GM12864 (cell line): ENCODE data around the gene ABCA7.

Experiments used
- DNase-seq: peaks from one replicate; pipeline ENCODE4 v3.0.0-alpha.2; 2011; ENCODE audit warnings: low read depth
- H3K4me3 ChIP-seq: 2 replicates; pipeline ENCODE4 v1.5.1; 2011; ENCODE audit warnings: mild to moderate bottlenecking, low read depth, low read length, control low read depth
- TF ChIP-seq, protein P1 (sequence below): IDR thresholded peaks from 2 replicates; pipeline ENCODE4 v1.5.1; 2011; ENCODE audit warnings: low read depth, mild to moderate bottlenecking, moderate library complexity, low read length, control low read depth, inconsistent platforms; ENCODE audit errors: missing control alignments

The ABCA7 gene

DNA sequence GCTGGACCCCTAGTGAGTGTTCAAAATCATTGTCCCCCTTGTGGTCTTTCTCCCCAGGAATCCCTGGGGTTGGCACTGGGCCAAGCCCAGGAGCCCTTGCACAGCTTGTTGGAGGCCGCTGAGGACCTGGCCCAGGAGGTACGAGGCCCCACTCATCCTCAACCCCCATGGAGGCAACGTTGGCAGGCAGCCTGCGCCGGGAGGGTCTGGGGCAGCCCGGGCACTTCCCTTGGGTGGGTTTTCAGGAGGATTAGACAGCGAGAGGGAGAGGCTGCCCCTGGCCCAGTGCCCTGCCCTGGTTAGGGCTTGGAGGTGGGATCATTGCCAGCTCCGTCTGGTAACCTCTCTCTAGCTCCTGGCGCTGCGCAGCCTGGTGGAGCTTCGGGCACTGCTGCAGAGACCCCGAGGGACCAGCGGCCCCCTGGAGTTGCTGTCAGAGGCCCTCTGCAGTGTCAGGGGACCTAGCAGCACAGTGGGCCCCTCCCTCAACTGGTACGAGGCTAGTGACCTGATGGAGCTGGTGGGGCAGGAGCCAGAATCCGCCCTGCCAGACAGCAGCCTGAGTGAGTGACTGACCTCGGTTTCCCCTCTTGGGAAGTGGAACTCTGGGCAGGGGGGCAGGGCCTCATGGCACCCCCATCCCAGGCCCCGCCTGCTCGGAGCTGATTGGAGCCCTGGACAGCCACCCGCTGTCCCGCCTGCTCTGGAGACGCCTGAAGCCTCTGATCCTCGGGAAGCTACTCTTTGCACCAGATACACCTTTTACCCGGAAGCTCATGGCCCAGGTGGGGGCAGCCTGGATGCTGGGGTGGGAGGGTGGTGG, 3.0 kb downstream of the ABCA7 start:
- no peak for DNase-seq
- no peak overlapping the region for H3K4me3 ChIP-seq
- TF ChIP-seq, protein P1, sequence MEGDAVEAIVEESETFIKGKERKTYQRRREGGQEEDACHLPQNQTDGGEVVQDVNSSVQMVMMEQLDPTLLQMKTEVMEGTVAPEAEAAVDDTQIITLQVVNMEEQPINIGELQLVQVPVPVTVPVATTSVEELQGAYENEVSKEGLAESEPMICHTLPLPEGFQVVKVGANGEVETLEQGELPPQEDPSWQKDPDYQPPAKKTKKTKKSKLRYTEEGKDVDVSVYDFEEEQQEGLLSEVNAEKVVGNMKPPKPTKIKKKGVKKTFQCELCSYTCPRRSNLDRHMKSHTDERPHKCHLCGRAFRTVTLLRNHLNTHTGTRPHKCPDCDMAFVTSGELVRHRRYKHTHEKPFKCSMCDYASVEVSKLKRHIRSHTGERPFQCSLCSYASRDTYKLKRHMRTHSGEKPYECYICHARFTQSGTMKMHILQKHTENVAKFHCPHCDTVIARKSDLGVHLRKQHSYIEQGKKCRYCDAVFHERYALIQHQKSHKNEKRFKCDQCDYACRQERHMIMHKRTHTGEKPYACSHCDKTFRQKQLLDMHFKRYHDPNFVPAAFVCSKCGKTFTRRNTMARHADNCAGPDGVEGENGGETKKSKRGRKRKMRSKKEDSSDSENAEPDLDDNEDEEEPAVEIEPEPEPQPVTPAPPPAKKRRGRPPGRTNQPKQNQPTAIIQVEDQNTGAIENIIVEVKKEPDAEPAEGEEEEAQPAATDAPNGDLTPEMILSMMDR = no peak

DNA sequence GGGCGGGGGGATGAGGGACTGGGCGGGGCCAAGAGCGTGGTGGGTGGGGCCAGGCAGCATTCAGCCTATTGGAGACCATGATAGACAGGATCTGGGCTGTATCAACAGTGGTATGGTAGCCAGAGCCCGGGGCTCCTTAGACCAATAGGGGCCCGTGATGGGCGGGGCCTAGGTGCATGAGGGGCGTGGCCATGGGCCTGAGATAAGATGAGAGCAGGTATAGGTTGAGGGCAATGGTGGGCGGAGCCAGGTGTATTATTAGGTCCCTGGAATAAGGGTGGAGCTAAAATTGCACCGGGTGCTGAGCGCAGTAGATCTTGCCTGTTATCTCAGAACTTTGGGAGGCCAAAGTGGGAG, 5.3 kb downstream of the ABCA7 start:
- TF ChIP-seq, protein P1 = no peak
- no peak overlapping the region for H3K4me3 ChIP-seq
- no peak for DNase-seq

DNA sequence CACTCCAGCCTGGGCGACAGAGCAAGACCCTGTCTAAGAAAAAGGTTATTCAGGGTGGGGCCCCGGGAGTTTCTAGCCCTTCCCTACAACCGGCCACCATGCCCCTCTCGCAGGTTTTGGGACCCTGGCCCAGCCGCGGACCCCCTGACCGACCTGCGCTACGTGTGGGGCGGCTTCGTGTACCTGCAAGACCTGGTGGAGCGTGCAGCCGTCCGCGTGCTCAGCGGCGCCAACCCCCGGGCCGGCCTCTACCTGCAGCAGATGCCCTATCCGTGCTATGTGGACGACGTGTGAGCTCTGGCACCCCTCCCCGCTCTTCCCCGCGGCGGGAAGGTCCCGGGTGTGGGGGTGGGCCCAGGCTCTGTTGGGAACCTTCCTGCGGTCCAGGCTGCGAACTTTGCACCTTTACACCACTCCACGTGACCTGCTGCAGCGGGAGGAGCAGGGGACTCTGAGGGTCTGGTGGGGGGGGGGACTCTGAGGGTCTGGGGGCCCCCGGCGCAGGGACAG, 6.3 kb downstream of the ABCA7 start:
- TF ChIP-seq, protein P1 = no peak
- DNase-seq = no peak
- no peak overlapping the region for H3K4me3 ChIP-seq

DNA sequence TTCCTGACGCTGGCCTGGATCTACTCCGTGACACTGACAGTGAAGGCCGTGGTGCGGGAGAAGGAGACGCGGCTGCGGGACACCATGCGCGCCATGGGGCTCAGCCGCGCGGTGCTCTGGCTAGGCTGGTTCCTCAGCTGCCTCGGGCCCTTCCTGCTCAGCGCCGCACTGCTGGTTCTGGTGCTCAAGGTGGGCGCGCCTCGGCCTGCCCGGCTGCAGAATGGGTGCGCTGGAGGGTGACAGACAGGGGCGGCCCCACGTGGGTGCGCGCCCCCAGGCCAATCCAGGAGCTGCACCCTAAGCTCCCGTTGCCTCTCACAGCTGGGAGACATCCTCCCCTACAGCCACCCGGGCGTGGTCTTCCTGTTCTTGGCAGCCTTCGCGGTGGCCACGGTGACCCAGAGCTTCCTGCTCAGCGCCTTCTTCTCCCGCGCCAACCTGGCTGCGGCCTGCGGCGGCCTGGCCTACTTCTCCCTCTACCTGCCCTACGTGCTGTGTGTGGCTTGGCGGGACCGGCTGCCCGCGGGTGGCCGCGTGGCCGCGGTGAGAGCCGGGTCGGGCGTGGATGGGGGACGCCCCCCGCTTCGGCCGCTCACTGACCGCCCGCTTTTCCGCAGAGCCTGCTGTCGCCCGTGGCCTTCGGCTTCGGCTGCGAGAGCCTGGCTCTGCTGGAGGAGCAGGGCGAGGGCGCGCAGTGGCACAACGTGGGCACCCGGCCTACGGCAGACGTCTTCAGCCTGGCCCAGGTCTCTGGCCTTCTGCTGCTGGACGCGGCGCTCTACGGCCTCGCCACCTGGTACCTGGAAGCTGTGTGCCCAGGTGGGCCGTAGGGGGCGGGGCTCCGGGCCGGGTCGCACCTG, 7.2 kb downstream of the ABCA7 start:
- TF ChIP-seq, protein P1 = no peak
- H3K4me3 ChIP-seq = no peak overlapping the region
- DNase-seq = no peak

DNA sequence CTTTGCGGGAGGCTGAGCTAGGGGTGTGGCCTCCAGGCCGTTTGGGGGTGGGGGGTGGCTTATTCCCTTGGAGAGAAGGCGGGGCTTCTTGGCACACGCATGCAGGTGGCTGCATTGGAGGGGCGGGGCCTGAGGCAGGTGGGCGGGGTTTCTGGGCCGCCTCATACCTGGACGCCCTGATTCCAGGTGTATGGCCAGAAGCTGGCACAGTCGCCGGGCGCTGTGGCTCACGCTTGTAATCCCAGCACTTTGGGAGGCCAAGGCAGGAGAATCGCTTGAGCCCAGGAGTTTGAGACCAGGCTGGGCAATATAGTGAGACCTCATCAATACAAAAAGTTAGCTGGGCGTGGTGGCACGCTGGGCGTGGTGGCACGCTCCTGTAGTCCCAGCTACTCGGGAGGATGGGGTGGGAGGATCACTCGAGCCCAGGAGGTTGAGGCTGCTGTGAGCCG, 7.8 kb downstream of the ABCA7 start:
- DNase-seq = no peak

DNA sequence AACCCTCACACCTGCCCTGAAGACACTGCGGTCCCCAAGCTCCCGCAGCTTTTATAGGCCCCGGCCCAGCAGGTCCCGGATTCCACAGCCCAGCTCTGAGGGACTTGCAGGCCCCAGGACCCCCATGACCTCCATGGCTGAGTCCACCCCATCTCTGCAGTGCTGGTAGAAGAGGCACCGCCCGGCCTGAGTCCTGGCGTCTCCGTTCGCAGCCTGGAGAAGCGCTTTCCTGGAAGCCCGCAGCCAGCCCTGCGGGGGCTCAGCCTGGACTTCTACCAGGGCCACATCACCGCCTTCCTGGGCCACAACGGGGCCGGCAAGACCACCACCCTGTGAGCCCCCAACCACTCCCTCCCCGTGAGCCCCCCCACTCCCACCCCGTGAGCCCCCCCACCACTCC, 9.2 kb downstream of the ABCA7 start:
- no peak overlapping the region for H3K4me3 ChIP-seq
- TF ChIP-seq, protein P1 = no peak
- DNase-seq = no peak

More for the DNA sequence above, 7.8 kb downstream of the ABCA7 start:
- TF ChIP-seq, protein P1 = no peak
- H3K4me3 ChIP-seq = no peak overlapping the region
